Ovary (tissue), 9 donors: ENCODE measurements around the gene RAPSN. TPM values are rescaled to one million over a fixed set of nuclear protein-coding genes. Genes with fewer than 3 reads are reported as not detected.

Experiments
- DNase-seq, 5 donors: peaks; one replicate each; pipeline ENCODE4 v3.0.0-alpha.2; 2019 to 2020
- H3K27ac ChIP-seq, 2 donors: fragments of 200-600 bp; one replicate each; pipeline versions ENCODE4 v1.5.1 to v1.8.0; 2019 to 2022
- H3K27me3 ChIP-seq: fragments of 200-600 bp; one replicate; pipeline ENCODE4 v1.8.0; 2022
- H3K36me3 ChIP-seq: fragments of 200-600 bp; sonication (generic); one replicate; pipeline ENCODE4 v1.5.1; 2019
- H3K4me1 ChIP-seq: one replicate; pipeline ENCODE4 v1.8.1; 2013; ENCODE audit warnings: mild to moderate bottlenecking, moderate library complexity; ENCODE audit not compliant: insufficient read depth
- H3K4me3 ChIP-seq: fragments of 200-600 bp; sonication (generic); one replicate; pipeline ENCODE4 v1.5.1; 2017
- H3K9me3 ChIP-seq, 2 donors: fragments of 200-600 bp in 1 of 2; sonication (generic) in 1 of 2; one replicate each; pipeline versions ENCODE4 v1.5.1 to v1.8.1; 2013 to 2019; ENCODE audit warnings: mild to moderate bottlenecking in 1 of 2, moderate library complexity in 1 of 2
- EP300 ChIP-seq: sonication (generic); formaldehyde crosslinking; IDR thresholded peaks from one replicate; pipeline ENCODE4 v1.6.1; 2017; ENCODE audit warnings: antibody characterized with exemption
- POLR2A ChIP-seq: fragments of 450-650 bp; IDR thresholded peaks from one replicate; pipeline ENCODE4 v1.6.1; 2017; ENCODE audit warnings: antibody characterized with exemption, mild to moderate bottlenecking, moderate library complexity
- WGBS, 3 donors: extraction: QIAGEN DNeasy Blood & Tissue Kit in 1 of 3; methylation state at CpG; one replicate each; pipeline versions ENCODE4 v1.1.5 to v1.1.7; 2013 to 2017; 5-methylcytosine and 5-hydroxymethylcytosine counted together
- intact Hi-C, 4 donors: fragments of 100-400 bp; cut with DNase I; formaldehyde crosslinking; loops; one replicate each; pipeline versions ENCODE4 v1.11.0 to v1.15.1; 2022 to 2023
- polyA plus RNA-seq, 2 donors: library from polyadenylated mRNA; stranded (reverse); fragments of 200-250 nt in 1 of 2; fragments of 350-450 nt in 1 of 2; fragmentation: Illumina TruSeq in 1 of 2; extraction: RNeasy Lipid Tissue Mini Kit (QIAGEN cat#74804) in 1 of 2; gene quantifications; one replicate each; pipeline ENCODE4 v1.2.3, GENCODE V29; 2013 to 2014
- total RNA-seq, 7 donors: library from RNA; depleted of rRNA in 2 of 7; stranded (reverse); fragments of >200 nt in 2 of 7; fragmentation: NEBNext Ultra II Directional in 3 of 7; extraction: Animal tissue kit (Norgen Biotek cat#: 25700) in 3 of 7; gene quantifications; one replicate each; pipeline versions ENCODE4 v1.1.0 to v1.2.4, GENCODE V29; 2016 to 2023
- TF ChIP-seq, protein P1 (sequence below), 3 donors: fragments of 450-650 bp in 2 of 3; fragments of 200-600 bp in 1 of 3; IDR thresholded peaks; one replicate each; pipeline versions ENCODE4 v1.5.1 to v1.8.0; 2016 to 2022; ENCODE audit warnings: antibody characterized with exemption in 3 of 3, mild to moderate bottlenecking in 1 of 3
- donor health status: DM: no; HTN: no; CAD: no; lungs with moderate emphysema.
- donor health status: DM: no; HTN: no; CAD: no.
- donor health status: Bipolar disorder and iron deficiency.
- donor health status: DM: yes; HTN: yes; CAD: no.
- donor health status: DM: no; HTN: no; CAD: no.
- donor health status: DM: yes; HTN: yes; CAD: no.

The RAPSN gene
- total and polyA plus RNA-seq, 9 donors, result 0.08 to 0.43 (median 0.28) TPM; not detected in 5

GRCh38 chr11:47468598-47469214, 19.8 kb upstream of the RAPSN start:
- intact Hi-C loops, result loop anchor here in 1 of 4 donors (10.0 kb wide), 1 partner anchor 46 kb away; no protein-coding TSS in a partner anchor
- Histone ChIP-seq H3K9me3 (no peaks in the 10 kb centered on the region), H3K4me1 (peaks cover 12% of the 10 kb centered on the region), H3K4me3 (no peak overlapping the region), H3K27me3 (no peaks in the 10 kb centered on the region), H3K36me3 (no peaks in the 10 kb centered on the region), H3K27ac (peak overlapping the region in 1 of 2 donors; percentile 36)
- no peak for DNase-seq
- TF ChIP-seq POLR2A (no peak), EP300 (no peak)
- TF ChIP-seq, protein P1, sequence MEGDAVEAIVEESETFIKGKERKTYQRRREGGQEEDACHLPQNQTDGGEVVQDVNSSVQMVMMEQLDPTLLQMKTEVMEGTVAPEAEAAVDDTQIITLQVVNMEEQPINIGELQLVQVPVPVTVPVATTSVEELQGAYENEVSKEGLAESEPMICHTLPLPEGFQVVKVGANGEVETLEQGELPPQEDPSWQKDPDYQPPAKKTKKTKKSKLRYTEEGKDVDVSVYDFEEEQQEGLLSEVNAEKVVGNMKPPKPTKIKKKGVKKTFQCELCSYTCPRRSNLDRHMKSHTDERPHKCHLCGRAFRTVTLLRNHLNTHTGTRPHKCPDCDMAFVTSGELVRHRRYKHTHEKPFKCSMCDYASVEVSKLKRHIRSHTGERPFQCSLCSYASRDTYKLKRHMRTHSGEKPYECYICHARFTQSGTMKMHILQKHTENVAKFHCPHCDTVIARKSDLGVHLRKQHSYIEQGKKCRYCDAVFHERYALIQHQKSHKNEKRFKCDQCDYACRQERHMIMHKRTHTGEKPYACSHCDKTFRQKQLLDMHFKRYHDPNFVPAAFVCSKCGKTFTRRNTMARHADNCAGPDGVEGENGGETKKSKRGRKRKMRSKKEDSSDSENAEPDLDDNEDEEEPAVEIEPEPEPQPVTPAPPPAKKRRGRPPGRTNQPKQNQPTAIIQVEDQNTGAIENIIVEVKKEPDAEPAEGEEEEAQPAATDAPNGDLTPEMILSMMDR (IDR thresholded peaks at IDR 0.05), result no peak
- WGBS, 3 donors, result 59 to 61% (median 59%) methylated on average over 8 of the region's 8 CpGs

DNA sequence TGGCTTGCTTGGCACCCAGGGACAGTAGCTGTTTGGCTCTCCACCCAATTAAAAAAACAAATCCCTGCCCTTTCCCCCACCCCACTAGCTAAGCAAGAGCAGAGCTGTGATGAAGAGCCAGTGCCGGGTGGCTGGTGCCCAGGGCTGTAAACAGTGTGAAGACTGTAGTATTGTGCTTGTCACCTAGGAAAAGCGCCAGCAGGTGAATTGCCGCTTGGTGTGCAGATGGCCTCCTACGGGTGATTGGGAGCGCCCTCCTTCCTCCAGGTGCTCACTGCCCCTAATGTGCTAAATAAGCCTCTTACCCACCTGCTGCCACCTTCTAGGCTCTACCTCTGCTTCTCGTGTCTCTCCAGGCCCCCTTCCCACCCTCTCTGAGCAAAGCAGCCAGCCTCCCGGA, 18.4 kb upstream of the RAPSN start:
- TF ChIP-seq EP300 (no peak), POLR2A (no peak)
- TF ChIP-seq, protein P1 (IDR thresholded peaks at IDR 0.05), result no peak
- H3K27me3 ChIP-seq, result no peaks in the 10 kb centered on the region
- no peak overlapping the region for H3K4me3 ChIP-seq
- peak overlapping the region; percentile 30 to 48 for H3K27ac ChIP-seq
- intact Hi-C loops, result loop anchor here in 1 of 4 donors (10.0 kb wide), 1 partner anchor 47 kb away; no protein-coding TSS in a partner anchor
- H3K4me1 ChIP-seq, result peaks cover 12% of the 10 kb centered on the region
- H3K9me3 ChIP-seq, result no peaks in the 10 kb centered on the region
- DNase-seq, result peak in 1 of 5 donors; percentile 42
- WGBS, 3 donors, result 78 to 80% (median 80%) methylated on average over 7 of the region's 7 CpGs
- H3K36me3 ChIP-seq, result no peaks in the 10 kb centered on the region

- H3K4me1 ChIP-seq, result peaks cover 12% of the 10 kb centered on the region
- intact Hi-C loops, result loop anchor here in 1 of 4 donors (10.0 kb wide), 1 partner anchor 48 kb away; no protein-coding TSS in a partner anchor
- WGBS, 3 donors, result 6 to 8% (median 6%) methylated on average over 4 of the region's 4 CpGs
- no peaks in the 10 kb centered on the region for H3K9me3 ChIP-seq
- peak; percentile 56 to 86 (median 76) for DNase-seq
- H3K4me3 ChIP-seq, result no peak overlapping the region
- TF ChIP-seq EP300 (no peak), POLR2A (no peak)
- TF ChIP-seq, protein P1 (IDR thresholded peaks at IDR 0.05), result no peak
- H3K27ac ChIP-seq, result peak overlapping the region; percentile 30 to 48
- no peaks in the 10 kb centered on the region for H3K36me3 ChIP-seq
- no peaks in the 10 kb centered on the region for H3K27me3 ChIP-seq
These were observed 17.8 kb upstream of the RAPSN start for GRCh38 chr11:47466701-47467250.

DNA sequence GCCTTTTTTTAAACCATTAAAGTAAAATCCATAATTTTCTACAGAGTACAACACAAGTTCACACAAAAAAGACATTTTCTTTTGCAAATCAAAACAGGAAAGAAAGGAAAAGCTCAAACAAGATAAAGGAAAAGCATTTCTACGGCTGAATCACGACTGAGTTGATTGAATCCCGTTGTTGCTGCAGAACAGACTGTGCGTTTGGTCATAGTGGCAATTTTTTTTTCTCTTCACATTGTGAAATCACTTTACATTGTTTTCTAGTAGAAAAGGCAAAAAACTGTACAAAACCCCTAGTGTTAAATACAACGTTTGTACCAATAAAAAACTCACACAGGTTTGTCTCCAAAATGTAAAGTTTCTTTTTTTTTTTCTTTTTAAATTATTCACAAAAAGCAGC, 17.3 kb upstream of the RAPSN start:
- TF ChIP-seq EP300 (no peak), POLR2A (no peak)
- TF ChIP-seq, protein P1 (IDR thresholded peaks at IDR 0.05), result no peak
- WGBS, 3 donors, result 1 to 7% (median 5%) methylated on average over 5 of the region's 5 CpGs
- intact Hi-C loops, result loop anchor here in 1 of 4 donors (10.0 kb wide), 1 partner anchor 49 kb away; no protein-coding TSS in a partner anchor
- no peak for DNase-seq
- no peaks in the 10 kb centered on the region for H3K36me3 ChIP-seq
- peak overlapping the region in 1 of 2 donors; percentile 45 for H3K27ac ChIP-seq
- H3K4me1 ChIP-seq, result peaks cover 12% of the 10 kb centered on the region
- H3K4me3 ChIP-seq, result no peak overlapping the region
- H3K27me3 ChIP-seq, result no peaks in the 10 kb centered on the region
- no peaks in the 10 kb centered on the region for H3K9me3 ChIP-seq
